Ovary (tissue), 9 donors: ENCODE data around the gene GKN2. TPM values are rescaled to one million over a fixed set of nuclear protein-coding genes. Genes with fewer than 3 reads are reported as not detected.

Experiments used
- DNase-seq, 5 donors: peaks; one replicate each; pipeline ENCODE4 v3.0.0-alpha.2; 2019 to 2020
- H3K27ac ChIP-seq, 2 donors: fragments of 200-600 bp; one replicate each; pipeline versions ENCODE4 v1.5.1 to v1.8.0; 2019 to 2022
- H3K27me3 ChIP-seq: fragments of 200-600 bp; one replicate; pipeline ENCODE4 v1.8.0; 2022
- H3K36me3 ChIP-seq: fragments of 200-600 bp; sonication (generic); one replicate; pipeline ENCODE4 v1.5.1; 2019
- H3K4me1 ChIP-seq: one replicate; pipeline ENCODE4 v1.8.1; 2013; ENCODE audit warnings: mild to moderate bottlenecking, moderate library complexity; ENCODE audit not compliant: insufficient read depth
- H3K4me3 ChIP-seq: fragments of 200-600 bp; sonication (generic); one replicate; pipeline ENCODE4 v1.5.1; 2017
- H3K9me3 ChIP-seq, 2 donors: fragments of 200-600 bp in 1 of 2; sonication (generic) in 1 of 2; one replicate each; pipeline versions ENCODE4 v1.5.1 to v1.8.1; 2013 to 2019; ENCODE audit warnings: mild to moderate bottlenecking in 1 of 2, moderate library complexity in 1 of 2
- CTCF ChIP-seq, 3 donors: fragments of 450-650 bp in 2 of 3; fragments of 200-600 bp in 1 of 3; IDR thresholded peaks; one replicate each; pipeline versions ENCODE4 v1.5.1 to v1.8.0; 2016 to 2022; ENCODE audit warnings: antibody characterized with exemption in 3 of 3, mild to moderate bottlenecking in 1 of 3
- EP300 ChIP-seq: sonication (generic); formaldehyde crosslinking; IDR thresholded peaks from one replicate; pipeline ENCODE4 v1.6.1; 2017; ENCODE audit warnings: antibody characterized with exemption
- POLR2A ChIP-seq: fragments of 450-650 bp; IDR thresholded peaks from one replicate; pipeline ENCODE4 v1.6.1; 2017; ENCODE audit warnings: antibody characterized with exemption, mild to moderate bottlenecking, moderate library complexity
- WGBS, 3 donors: extraction: QIAGEN DNeasy Blood & Tissue Kit in 1 of 3; methylation state at CpG; one replicate each; pipeline versions ENCODE4 v1.1.5 to v1.1.7; 2013 to 2017; 5-methylcytosine and 5-hydroxymethylcytosine counted together
- intact Hi-C, 4 donors: fragments of 100-400 bp; cut with DNase I; formaldehyde crosslinking; loops; one replicate each; pipeline versions ENCODE4 v1.11.0 to v1.15.1; 2022 to 2023
- polyA plus RNA-seq, 2 donors: library from polyadenylated mRNA; stranded (reverse); fragments of 200-250 nt in 1 of 2; fragments of 350-450 nt in 1 of 2; fragmentation: Illumina TruSeq in 1 of 2; extraction: RNeasy Lipid Tissue Mini Kit (QIAGEN cat#74804) in 1 of 2; gene quantifications; one replicate each; pipeline ENCODE4 v1.2.3, GENCODE V29; 2013 to 2014
- total RNA-seq, 7 donors: library from RNA; depleted of rRNA in 2 of 7; stranded (reverse); fragments of >200 nt in 2 of 7; fragmentation: NEBNext Ultra II Directional in 3 of 7; extraction: Animal tissue kit (Norgen Biotek cat#: 25700) in 3 of 7; gene quantifications; one replicate each; pipeline versions ENCODE4 v1.1.0 to v1.2.4, GENCODE V29; 2016 to 2023
- donor health status: DM: no; HTN: no; CAD: no; lungs with moderate emphysema.
- donor health status: DM: no; HTN: no; CAD: no.
- donor health status: Bipolar disorder and iron deficiency.
- donor health status: DM: yes; HTN: yes; CAD: no.
- donor health status: DM: no; HTN: no; CAD: no.
- donor health status: DM: yes; HTN: yes; CAD: no.

Gene GKN2
- total and polyA plus RNA-seq, 9 donors, result 0.77 TPM; not detected in 8

DNA sequence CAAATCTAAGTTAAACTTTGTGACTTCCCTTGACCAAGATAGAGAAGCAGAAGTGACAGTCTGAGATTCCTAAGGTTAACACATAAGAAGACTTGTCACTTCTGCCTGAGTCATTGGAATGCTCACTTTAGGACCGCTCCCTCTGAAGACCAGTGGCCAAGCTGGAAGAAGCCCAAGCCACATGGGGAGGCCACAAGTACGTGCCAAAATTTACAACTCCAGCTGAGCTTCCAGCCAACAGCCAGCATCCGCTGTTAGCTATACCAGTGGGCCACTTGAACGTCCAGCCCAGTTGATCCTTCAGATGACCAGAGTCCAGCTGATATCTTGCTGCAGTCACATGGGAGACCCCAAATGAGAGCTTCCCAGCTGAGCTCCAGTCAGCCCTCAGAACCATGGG lies 42.2 kb upstream of the GKN2 start:
- H3K36me3 ChIP-seq, result no peaks in the 10 kb centered on the region
- no peak for DNase-seq
- intact Hi-C loops, result no loop called here
- H3K27me3 ChIP-seq, result no peaks in the 10 kb centered on the region
- no peak for TF ChIP-seq CTCF (IDR thresholded peaks at IDR 0.05)
- no peak for TF ChIP-seq POLR2A
- TF ChIP-seq EP300, result no peak
- 39 to 52% (median 44%) methylated on average over 4 of the region's 4 CpGs for WGBS, 3 donors
- no peaks in the 10 kb centered on the region for H3K9me3 ChIP-seq
- H3K4me3 ChIP-seq, result no peak overlapping the region
- H3K27ac ChIP-seq, result no peak overlapping the region
- H3K4me1 ChIP-seq, result no peaks in the 10 kb centered on the region

GRCh38 chr2:68993660-68994059 lies 41.0 kb upstream of the GKN2 start:
- H3K27ac ChIP-seq, result no peak overlapping the region
- H3K36me3 ChIP-seq, result no peaks in the 10 kb centered on the region
- no peaks in the 10 kb centered on the region for H3K4me1 ChIP-seq
- H3K4me3 ChIP-seq, result no peak overlapping the region
- no peaks in the 10 kb centered on the region for H3K9me3 ChIP-seq
- intact Hi-C loops, result no loop called here
- no peaks in the 10 kb centered on the region for H3K27me3 ChIP-seq
- DNase-seq, result no peak
- TF ChIP-seq CTCF (IDR thresholded peaks at IDR 0.05) (no peak), POLR2A (no peak), EP300 (no peak)
- 85% methylated on average over 7 of the region's 7 CpGs for WGBS, 3 donors

- Histone ChIP-seq H3K4me1 (no peaks in the 10 kb centered on the region), H3K9me3 (no peaks in the 10 kb centered on the region), H3K27ac (no peak overlapping the region), H3K27me3 (no peaks in the 10 kb centered on the region), H3K36me3 (no peaks in the 10 kb centered on the region), H3K4me3 (no peak overlapping the region)
- TF ChIP-seq EP300 (no peak), POLR2A (no peak), CTCF (IDR thresholded peaks at IDR 0.05) (no peak)
- no peak for DNase-seq
- WGBS, 3 donors, result 51 to 86% (median 66%) methylated on average over 3 of the region's 3 CpGs
- intact Hi-C loops, result no loop called here
Observed at GRCh38 chr2:68992933-68993332, 40.2 kb upstream of the GKN2 start.

- TF ChIP-seq EP300 (no peak), POLR2A (no peak), CTCF (IDR thresholded peaks at IDR 0.05) (no peak)
- 80 to 84% (median 81%) methylated on average over 5 of the region's 5 CpGs for WGBS, 3 donors
- no peaks in the 10 kb centered on the region for H3K36me3 ChIP-seq
- no peaks in the 10 kb centered on the region for H3K9me3 ChIP-seq
- no peak overlapping the region for H3K4me3 ChIP-seq
- H3K27ac ChIP-seq, result no peak overlapping the region
- no peak for DNase-seq
- H3K27me3 ChIP-seq, result no peaks in the 10 kb centered on the region
- intact Hi-C loops, result no loop called here
- no peaks in the 10 kb centered on the region for H3K4me1 ChIP-seq
Observed at GRCh38 chr2:68992341-68992740, 39.6 kb upstream of the GKN2 start.

- H3K27me3 ChIP-seq, result no peaks in the 10 kb centered on the region
- no peaks in the 10 kb centered on the region for H3K36me3 ChIP-seq
- no peak overlapping the region for H3K4me3 ChIP-seq
- H3K4me1 ChIP-seq, result no peaks in the 10 kb centered on the region
- H3K27ac ChIP-seq, result no peak overlapping the region
- 17 to 55% (median 36%) methylated on average over 5 of the region's 5 CpGs for WGBS, 3 donors
- TF ChIP-seq EP300 (no peak), POLR2A (no peak), CTCF (IDR thresholded peaks at IDR 0.05) (no peak)
- no peak for DNase-seq
- intact Hi-C loops, result no loop called here
- H3K9me3 ChIP-seq, result no peaks in the 10 kb centered on the region
Observed at GRCh38 chr2:68989035-68989434, 36.3 kb upstream of the GKN2 start.
